WTC11 (cell line): Measurements from ENCODE around the gene COX6B2. TPM values are rescaled to one million over a fixed set of nuclear protein-coding genes. Genes with fewer than 3 reads are reported as not detected.

ENCODE experiments used
- ATAC-seq: fragments of 200-7000 bp; cut with Tn5 transposase; 2 replicates; pipeline ENCODE4 v1.10.0; 2021; ENCODE audit warnings: mild to moderate bottlenecking, moderate library complexity
- CTCF ChIA-PET: fragments of 300-600 bp; sonication (Branson Sonifier 250); formaldehyde crosslinking; loops from one replicate; lab custom pipeline; 2021; ENCODE audit warnings: antibody characterized with exemption; lab: Charles Lee
- POLR2A ChIA-PET: fragments of 350-600 bp; sonication (Branson Sonifier 250); formaldehyde crosslinking; loops from one replicate; lab custom pipeline; 2021; ENCODE audit warnings: antibody characterized with exemption; lab: Charles Lee
- DNase-seq: peaks from one replicate; pipeline ENCODE4 v3.0.0; 2021; ENCODE audit warnings: low spot score
- H3K27ac Mint-ChIP-seq: 2 replicates; pipeline ENCODE4 v1.8.0; 2021; ENCODE audit warnings: mixed read lengths
- H3K27me3 Mint-ChIP-seq: 2 replicates; pipeline ENCODE4 v1.8.0; 2021; ENCODE audit warnings: low read depth, mild to moderate bottlenecking, moderate library complexity, mixed read lengths
- H3K36me3 Mint-ChIP-seq: 2 replicates; pipeline ENCODE4 v1.8.0; 2021; ENCODE audit warnings: mixed read lengths
- H3K4me1 Mint-ChIP-seq: 2 replicates; pipeline ENCODE4 v1.8.0; 2022; ENCODE audit warnings: mixed read lengths
- H3K4me3 Mint-ChIP-seq: 2 replicates; pipeline ENCODE4 v1.8.0; 2021; ENCODE audit warnings: mild to moderate bottlenecking, moderate library complexity, mixed read lengths
- H3K9me3 Mint-ChIP-seq: 2 replicates; pipeline ENCODE4 v1.8.0; 2021; ENCODE audit warnings: mixed read lengths
- CREB1 ChIP-seq: sonication (generic); formaldehyde crosslinking; IDR thresholded peaks from 2 replicates; pipeline ENCODE4 v1.8.0; 2023; ENCODE audit warnings: mild to moderate bottlenecking, missing genetic modification reagents
- GABPB1 ChIP-seq: sonication (generic); formaldehyde crosslinking; IDR thresholded peaks from 2 replicates; pipeline ENCODE4 v1.8.1; 2023; ENCODE audit warnings: mild to moderate bottlenecking, missing genetic modification reagents
- GRHL2 ChIP-seq: fragments of 250-450 bp; sonication (Bioruptor Pico); IDR thresholded peaks from 2 replicates; pipeline ENCODE4 v1.8.0; 2022; ENCODE audit warnings: mild to moderate bottlenecking, moderate library complexity; ENCODE audit not compliant: insufficient replicate concordance, severe bottlenecking
- HMGXB4 ChIP-seq: sonication (generic); formaldehyde crosslinking; IDR thresholded peaks from 2 replicates; pipeline ENCODE4 v1.8.1; 2023; ENCODE audit warnings: mild to moderate bottlenecking, moderate library complexity, missing genetic modification reagents
- NFE2L1 ChIP-seq: sonication (generic); formaldehyde crosslinking; IDR thresholded peaks from 2 replicates; pipeline ENCODE4 v1.8.1; 2023; ENCODE audit warnings: missing genetic modification reagents
- NFYB ChIP-seq: sonication (generic); formaldehyde crosslinking; conservative IDR thresholded peaks from 2 replicates; pipeline ENCODE4 v1.8.0; 2022; ENCODE audit warnings: low read depth, missing genetic modification reagents
- PRRX2 ChIP-seq: fragments of 250-450 bp; sonication (Bioruptor Pico); IDR thresholded peaks from 2 replicates; pipeline ENCODE4 v1.8.0; 2021; ENCODE audit warnings: mild to moderate bottlenecking
- SMAD3 ChIP-seq: sonication (generic); formaldehyde crosslinking; IDR thresholded peaks from 2 replicates; pipeline ENCODE4 v1.8.0; 2022; ENCODE audit warnings: missing genetic modification reagents, mild to moderate bottlenecking, borderline replicate concordance
- SMAD4 ChIP-seq: sonication (generic); formaldehyde crosslinking; IDR thresholded peaks from 2 replicates; pipeline ENCODE4 v1.8.0; 2022; ENCODE audit warnings: mild to moderate bottlenecking, missing genetic modification reagents
- STAT6 ChIP-seq: sonication (generic); formaldehyde crosslinking; conservative IDR thresholded peaks from 2 replicates; pipeline ENCODE4 v1.8.1; 2023; ENCODE audit warnings: mild to moderate bottlenecking, low read depth, missing genetic modification reagents, moderate library complexity
- ZNF416 ChIP-seq: fragments of 250-450 bp; sonication (Bioruptor Pico); IDR thresholded peaks from 2 replicates; pipeline ENCODE4 v1.9.0; 2021; ENCODE audit warnings: mild to moderate bottlenecking, inconsistent platforms
- ZNF423 ChIP-seq: fragments of 250-450 bp; sonication (Bioruptor Pico); IDR thresholded peaks from 2 replicates; pipeline ENCODE4 v2.1.2; 2022; ENCODE audit warnings: mild to moderate bottlenecking, moderate library complexity
- ZNF532 ChIP-seq: fragments of 250-450 bp; sonication (Bioruptor Pico); IDR thresholded peaks from 2 replicates; pipeline ENCODE4 v1.9.0; 2021; ENCODE audit warnings: mild to moderate bottlenecking, borderline replicate concordance
- total RNA-seq: library from RNA; stranded (reverse); gene quantifications from 3 replicates; pipeline ENCODE4 v1.2.3, GENCODE V29; 2021
- TF ChIP-seq, protein P1 (sequence below): sonication (generic); formaldehyde crosslinking; IDR thresholded peaks from 2 replicates; pipeline ENCODE4 v1.8.1; 2022; ENCODE audit warnings: low read depth, missing genetic modification reagents, borderline replicate concordance
- TF ChIP-seq, protein P2 (sequence below): fragments of 250-450 bp; sonication (Bioruptor Pico); IDR thresholded peaks from 2 replicates; pipeline ENCODE4 v2.1.2; 2022; ENCODE audit warnings: mild to moderate bottlenecking, moderate library complexity
- TF ChIP-seq, protein P3 (sequence below): sonication (generic); formaldehyde crosslinking; IDR thresholded peaks from 2 replicates; pipeline ENCODE4 v1.8.0; 2023; ENCODE audit warnings: mild to moderate bottlenecking, missing genetic modification reagents

The COX6B2 gene
- total RNA-seq, 1 experiment from 2014 or later: 4.3 TPM

DNA sequence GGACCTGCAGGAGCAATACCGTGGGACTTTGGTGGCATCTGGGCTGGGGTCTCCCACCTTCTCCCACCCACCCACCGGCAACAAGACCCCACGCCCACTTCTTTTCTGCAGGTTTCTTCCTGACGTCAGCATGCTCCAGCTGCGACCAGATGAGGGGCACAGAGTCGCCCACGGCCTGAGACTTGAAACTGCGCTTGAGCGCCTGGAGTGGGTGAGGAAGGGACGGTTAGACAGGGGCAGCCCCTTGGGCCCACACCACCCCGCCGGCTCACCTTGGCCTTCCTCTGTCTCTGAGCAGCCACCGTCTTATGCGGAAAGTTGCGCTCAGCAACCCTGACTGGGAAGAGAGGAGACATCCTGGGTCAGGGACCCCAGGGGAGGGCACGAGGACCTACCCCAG lies 6.4 kb upstream of the COX6B2 start:
- ATAC-seq: no peak
- ChIA-PET POLR2A (no interaction called here), CTCF (no interaction called here)
- TF ChIP-seq NFYB (no peak), CREB1 (CRISPR knock-in tag) (no peak)
- H3K9me3 Mint-ChIP-seq: no peaks in the 10 kb centered on the region
- DNase-seq: no peak
- no peak overlapping the region for H3K27ac Mint-ChIP-seq
- peaks cover 3% of the 10 kb centered on the region; the same call in 1 of the 2 replicates for H3K4me1 Mint-ChIP-seq
- peaks cover 61% of the 10 kb centered on the region for H3K27me3 Mint-ChIP-seq
- H3K36me3 Mint-ChIP-seq: no peaks in the 10 kb centered on the region
- H3K4me3 Mint-ChIP-seq: no peak overlapping the region

- Mint-ChIP-seq H3K4me1 (peaks cover 7% of the 10 kb centered on the region), H3K27ac (no peak overlapping the region), H3K9me3 (no peaks in the 10 kb centered on the region), H3K4me3 (no peak overlapping the region), H3K36me3 (no peaks in the 10 kb centered on the region), H3K27me3 (peaks cover 60% of the 10 kb centered on the region)
- CTCF ChIA-PET: interaction anchor here (0.7 to 1.8 kb wide), 3 partner anchors 25 to 58 kb away, joined by 3 to 8 read pairs (median 5); partner anchors contain the start of gene TMEM238
- TF ChIP-seq ZNF532 (CRISPR knock-in tag): no peak
- no peak for TF ChIP-seq CREB1 (CRISPR knock-in tag)
- TF ChIP-seq GABPB1: no peak
- TF ChIP-seq HMGXB4 (CRISPR knock-in tag): no peak
- no peak for TF ChIP-seq ZNF416 (CRISPR knock-in tag)
- TF ChIP-seq NFE2L1 (CRISPR knock-in tag): no peak
- no peak for TF ChIP-seq ZNF423 (CRISPR knock-in tag)
- no peak for TF ChIP-seq STAT6
- TF ChIP-seq PRRX2 (CRISPR knock-in tag): no peak
- TF ChIP-seq, protein P1, sequence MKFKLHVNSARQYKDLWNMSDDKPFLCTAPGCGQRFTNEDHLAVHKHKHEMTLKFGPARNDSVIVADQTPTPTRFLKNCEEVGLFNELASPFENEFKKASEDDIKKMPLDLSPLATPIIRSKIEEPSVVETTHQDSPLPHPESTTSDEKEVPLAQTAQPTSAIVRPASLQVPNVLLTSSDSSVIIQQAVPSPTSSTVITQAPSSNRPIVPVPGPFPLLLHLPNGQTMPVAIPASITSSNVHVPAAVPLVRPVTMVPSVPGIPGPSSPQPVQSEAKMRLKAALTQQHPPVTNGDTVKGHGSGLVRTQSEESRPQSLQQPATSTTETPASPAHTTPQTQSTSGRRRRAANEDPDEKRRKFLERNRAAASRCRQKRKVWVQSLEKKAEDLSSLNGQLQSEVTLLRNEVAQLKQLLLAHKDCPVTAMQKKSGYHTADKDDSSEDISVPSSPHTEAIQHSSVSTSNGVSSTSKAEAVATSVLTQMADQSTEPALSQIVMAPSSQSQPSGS: no peak
- no peak for TF ChIP-seq SMAD3
- TF ChIP-seq SMAD4 (CRISPR knock-in tag): no peak
- TF ChIP-seq, protein P2, sequence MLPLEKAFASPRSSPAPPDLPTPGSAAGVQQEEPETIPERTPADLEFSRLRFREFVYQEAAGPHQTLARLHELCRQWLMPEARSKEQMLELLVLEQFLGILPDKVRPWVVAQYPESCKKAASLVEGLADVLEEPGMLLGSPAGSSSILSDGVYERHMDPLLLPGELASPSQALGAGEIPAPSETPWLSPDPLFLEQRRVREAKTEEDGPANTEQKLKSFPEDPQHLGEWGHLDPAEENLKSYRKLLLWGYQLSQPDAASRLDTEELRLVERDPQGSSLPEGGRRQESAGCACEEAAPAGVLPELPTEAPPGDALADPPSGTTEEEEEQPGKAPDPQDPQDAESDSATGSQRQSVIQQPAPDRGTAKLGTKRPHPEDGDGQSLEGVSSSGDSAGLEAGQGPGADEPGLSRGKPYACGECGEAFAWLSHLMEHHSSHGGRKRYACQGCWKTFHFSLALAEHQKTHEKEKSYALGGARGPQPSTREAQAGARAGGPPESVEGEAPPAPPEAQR (CRISPR knock-in tag): no peak
- TF ChIP-seq, protein P3, sequence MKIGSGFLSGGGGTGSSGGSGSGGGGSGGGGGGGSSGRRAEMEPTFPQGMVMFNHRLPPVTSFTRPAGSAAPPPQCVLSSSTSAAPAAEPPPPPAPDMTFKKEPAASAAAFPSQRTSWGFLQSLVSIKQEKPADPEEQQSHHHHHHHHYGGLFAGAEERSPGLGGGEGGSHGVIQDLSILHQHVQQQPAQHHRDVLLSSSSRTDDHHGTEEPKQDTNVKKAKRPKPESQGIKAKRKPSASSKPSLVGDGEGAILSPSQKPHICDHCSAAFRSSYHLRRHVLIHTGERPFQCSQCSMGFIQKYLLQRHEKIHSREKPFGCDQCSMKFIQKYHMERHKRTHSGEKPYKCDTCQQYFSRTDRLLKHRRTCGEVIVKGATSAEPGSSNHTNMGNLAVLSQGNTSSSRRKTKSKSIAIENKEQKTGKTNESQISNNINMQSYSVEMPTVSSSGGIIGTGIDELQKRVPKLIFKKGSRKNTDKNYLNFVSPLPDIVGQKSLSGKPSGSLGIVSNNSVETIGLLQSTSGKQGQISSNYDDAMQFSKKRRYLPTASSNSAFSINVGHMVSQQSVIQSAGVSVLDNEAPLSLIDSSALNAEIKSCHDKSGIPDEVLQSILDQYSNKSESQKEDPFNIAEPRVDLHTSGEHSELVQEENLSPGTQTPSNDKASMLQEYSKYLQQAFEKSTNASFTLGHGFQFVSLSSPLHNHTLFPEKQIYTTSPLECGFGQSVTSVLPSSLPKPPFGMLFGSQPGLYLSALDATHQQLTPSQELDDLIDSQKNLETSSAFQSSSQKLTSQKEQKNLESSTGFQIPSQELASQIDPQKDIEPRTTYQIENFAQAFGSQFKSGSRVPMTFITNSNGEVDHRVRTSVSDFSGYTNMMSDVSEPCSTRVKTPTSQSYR (CRISPR knock-in tag): no peak
- TF ChIP-seq GRHL2 (CRISPR knock-in tag): no peak
- ATAC-seq: no peak
- DNase-seq: no peak
- POLR2A ChIA-PET: interaction anchor here (1.8 kb wide), 1 partner anchor 20 kb away, joined by 4 read pairs; the partner anchor contains the start of gene KMT5C
Observed at GRCh38 chr19:55358943-55359908, 4.7 kb upstream of the COX6B2 start.
